RCC 7860 (cell line): ENCODE data around the gene SRSF1.
A peak's percentile ranks its signal among the peaks of the same experiment; 100 is the strongest.
"Not testable (repeated sequence)": the region's sequence is repeated elsewhere in the genome, so short reads cannot be mapped to it uniquely, and the experiment has no call there.

ENCODE experiments used
- DNase-seq: peaks from one replicate; pipeline ENCODE4 v3.0.0-alpha.2; 2015; ENCODE audit warnings: low spot score
- FAIRE-seq: peaks from 2 replicates; lab custom pipeline; 2012; peaks lifted over from hg19 to GRCh38; lab: Jason Lieb, UNC

The SRSF1 gene, protein sequence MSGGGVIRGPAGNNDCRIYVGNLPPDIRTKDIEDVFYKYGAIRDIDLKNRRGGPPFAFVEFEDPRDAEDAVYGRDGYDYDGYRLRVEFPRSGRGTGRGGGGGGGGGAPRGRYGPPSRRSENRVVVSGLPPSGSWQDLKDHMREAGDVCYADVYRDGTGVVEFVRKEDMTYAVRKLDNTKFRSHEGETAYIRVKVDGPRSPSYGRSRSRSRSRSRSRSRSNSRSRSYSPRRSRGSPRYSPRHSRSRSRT

GRCh38 chr17:58006924-58007780, at the start of gene SRSF1:
SRSF1 (minus strand) TSS chr17:58007246; CDS start chr17:58007137, 109 bp downstream.
- FAIRE-seq (peak; percentile 69), DNase-seq (peak; percentile 90)

- FAIRE-seq (no peak), DNase-seq (no peak)
Measured at GRCh38 chr17:58056476-58056875, 49.4 kb upstream of the SRSF1 start.

DNA sequence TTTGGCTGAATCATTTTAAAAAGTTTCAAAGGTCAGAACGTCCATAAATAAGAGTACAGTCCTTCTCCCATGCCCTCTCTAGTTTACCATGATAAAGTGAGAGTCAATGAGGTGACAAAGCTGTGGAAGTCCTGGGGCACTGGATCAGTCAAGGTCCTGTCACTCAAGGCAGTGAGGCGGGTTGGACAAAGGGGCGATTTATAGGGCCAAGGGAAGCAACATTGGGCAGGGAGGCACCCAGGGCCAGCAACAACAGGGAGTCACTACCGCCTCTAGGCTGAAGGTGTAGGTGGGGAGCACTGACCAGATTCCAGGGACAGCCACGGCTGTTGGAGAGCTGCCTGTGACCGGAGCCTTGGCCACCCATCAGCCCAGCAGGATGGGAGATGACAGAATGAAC, 47.6 kb upstream of the SRSF1 start:
- no peak for FAIRE-seq
- DNase-seq: no peak

DNA sequence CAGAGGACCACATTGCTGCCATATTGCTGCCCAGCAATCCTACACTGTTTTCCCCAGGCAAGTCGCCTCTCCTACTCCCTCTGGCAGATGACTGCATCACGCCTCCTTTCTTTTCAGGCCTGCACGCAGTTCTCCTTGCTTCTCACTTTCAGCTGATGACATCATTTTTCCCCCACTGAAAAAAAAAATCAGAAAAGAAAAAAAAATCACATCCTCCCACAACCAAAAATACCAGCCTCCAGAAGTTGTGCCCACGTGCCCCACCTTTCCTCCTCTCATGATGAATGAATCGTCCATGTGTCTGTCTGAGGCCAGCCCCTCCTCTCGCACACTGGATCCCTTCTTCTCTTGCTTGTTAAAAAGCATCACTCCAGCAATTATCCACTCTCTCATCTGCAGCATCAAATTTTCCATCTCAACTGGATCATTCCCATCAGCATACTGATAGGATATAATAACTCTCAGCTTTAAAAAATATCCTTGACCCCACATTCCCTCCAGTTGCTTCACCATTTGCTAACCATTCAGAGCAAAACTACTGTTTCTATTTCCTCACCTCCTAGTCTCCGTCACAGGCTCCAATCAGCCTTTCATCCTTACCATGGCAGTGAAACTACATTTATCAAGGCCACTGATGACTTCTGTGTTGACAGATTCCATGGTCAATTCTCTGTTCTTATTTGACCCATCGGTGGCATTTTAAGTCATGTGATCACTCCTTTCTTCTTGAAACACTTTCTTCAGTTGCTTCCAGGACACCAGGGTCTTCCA, 46.1 kb upstream of the SRSF1 start:
- FAIRE-seq (no peak), DNase-seq (no peak)

GRCh38 chr17:58052407-58052806, 45.4 kb upstream of the SRSF1 start:
- DNase-seq: no peak
- FAIRE-seq: no peak

- no peak for FAIRE-seq
- DNase-seq: no peak
Measured at GRCh38 chr17:58051468-58051867, 44.4 kb upstream of the SRSF1 start.

DNA sequence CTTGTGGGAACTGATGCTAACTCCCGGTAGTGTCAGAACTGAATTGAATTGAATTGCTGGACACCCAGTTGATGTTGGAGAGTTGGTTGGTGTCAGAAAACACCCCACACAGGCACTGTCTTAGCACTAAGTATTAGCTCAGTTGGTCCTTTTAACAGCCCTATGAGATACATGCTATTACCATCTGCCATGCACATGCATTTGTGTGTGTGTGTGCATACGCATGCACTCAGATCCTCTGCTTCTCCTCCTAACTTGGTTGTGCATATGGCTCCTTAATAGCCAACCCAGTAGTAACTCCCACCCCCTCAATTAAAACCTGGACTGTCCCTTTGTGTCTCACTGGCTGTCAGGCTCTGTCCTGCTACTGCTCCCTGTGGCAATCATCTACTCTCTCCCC, 43.9 kb upstream of the SRSF1 start:
- no peak for DNase-seq

DNA sequence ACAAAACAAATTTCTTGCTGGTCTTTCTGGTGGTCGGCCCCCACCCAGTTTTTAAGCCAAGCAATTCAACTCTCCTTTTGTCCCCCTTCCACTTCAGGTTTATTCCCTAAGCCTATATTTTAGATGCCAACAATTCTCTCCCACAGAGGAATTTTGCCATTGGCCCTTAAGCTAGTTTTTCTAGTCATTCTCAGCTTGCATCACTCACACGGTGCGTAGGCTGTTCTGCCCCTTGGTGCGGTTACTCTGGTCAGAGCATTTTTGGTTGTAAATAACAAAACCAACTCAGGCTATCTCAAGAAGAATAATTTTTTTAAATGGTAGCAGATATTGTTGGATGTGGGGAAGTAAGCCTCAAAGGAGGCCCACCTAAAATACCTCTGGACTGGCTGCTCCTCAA, 42.5 kb upstream of the SRSF1 start:
- FAIRE-seq (no peak), DNase-seq (no peak)

More for the DNA sequence above, 43.9 kb upstream of the SRSF1 start:
- FAIRE-seq: no peak

DNA sequence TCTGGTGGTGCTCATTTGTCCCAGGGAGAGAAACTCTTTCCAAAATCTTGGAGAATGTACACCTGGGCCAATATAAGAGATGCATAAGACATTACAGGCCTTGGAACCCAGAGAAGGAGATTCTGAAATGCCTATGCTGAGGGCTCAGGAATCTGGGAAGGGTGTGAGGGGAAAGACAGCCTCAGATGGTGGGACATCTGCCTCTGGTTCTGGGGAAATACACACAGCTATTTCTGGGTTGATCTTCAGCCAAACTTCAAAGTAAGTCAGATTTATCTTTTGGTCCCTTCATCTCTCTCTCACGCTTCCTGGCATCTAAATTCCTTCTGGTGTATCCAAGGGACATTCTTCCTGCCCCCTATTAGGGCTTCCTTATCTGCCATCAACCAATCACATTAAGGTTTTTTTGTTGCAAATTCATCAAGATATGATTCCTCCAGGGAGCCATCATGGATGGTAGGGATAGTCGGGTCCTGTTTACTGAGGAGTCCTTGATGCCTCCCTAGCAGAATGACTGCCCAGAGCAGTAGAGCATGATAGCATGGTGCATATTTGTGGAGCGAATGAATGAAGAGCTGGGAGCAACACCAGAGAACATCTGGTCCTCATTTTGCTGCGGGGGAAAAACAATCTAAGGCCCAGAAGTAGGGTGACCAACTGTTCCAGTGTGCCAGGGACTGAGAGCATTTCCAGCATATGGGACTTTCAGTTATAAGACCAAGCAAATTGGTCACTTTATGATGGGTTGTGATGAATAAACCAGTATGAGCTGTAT, 40.5 kb upstream of the SRSF1 start:
- no peak for FAIRE-seq
- DNase-seq: no peak

GRCh38 chr17:58046239-58047094, 39.4 kb upstream of the SRSF1 start:
- DNase-seq (no peak), FAIRE-seq (no peak)

DNA sequence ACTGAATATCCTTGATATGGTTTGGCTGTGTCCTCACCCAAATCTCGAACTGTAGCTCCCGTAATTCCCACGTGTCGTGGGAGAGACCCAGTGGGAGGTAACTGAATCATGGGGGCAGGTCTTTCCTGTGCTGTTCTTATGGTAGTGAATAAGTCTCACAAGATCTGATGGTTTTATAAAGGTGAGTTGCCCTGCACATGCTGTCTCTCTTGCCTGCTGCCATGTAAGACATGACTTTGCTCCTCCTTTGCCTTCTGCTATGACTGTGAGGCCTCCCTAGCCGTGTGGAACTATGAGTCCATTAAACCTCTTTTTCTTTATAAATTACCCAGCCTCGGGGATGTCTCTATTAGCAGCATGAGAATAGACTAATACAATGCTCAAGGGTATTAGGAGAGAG, 37.2 kb upstream of the SRSF1 start:
- FAIRE-seq, DNase-seq: not testable (repeated sequence)

DNA sequence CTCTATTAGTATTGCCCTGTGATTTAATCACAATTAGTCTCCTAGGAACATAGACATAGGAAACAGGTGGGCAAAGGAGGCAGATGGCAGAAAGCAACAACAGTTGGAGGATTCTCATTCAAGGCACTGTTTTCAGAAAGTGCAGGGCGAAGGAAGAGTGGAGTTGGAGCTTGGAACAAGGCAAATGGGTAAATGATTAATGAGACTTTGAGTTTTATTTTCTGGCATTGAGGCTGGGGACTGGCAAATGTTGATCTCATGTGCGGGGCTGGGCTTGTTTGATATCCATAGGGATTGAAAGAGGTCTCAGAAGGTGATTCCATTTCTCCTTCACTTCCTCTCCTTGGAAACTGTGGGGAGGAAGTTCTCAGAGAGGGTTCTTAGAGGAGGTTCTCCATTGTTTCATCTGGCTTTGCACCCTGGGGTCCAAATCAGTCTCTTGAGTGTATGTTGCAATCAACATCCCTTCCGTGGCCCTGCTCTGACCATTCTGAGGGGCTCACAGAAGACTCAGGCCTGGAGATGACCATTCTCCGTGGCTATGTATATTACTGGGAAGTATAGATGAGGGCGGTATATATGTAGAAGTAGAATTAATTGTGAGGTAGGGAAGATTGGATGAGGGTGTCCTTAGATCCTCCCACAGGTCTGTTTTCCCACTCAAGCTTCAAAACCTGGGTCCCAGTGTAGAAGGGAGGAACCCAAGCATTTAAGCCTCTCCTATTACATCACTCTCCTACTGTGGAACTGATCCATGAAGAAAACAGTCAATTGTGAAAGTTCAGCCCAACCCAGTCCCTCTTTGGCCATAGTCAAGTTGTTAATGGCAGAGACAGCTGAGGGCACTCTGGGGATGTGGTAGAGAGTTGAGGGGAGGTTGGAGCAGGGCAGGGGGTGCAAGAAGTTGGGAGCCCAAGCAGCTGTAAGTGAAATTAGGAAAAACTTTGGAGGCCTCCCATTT, 36.5 kb upstream of the SRSF1 start:
- FAIRE-seq (no peak), DNase-seq (no peak)

- FAIRE-seq: no peak
Measured at GRCh38 chr17:58041161-58041560, 34.1 kb upstream of the SRSF1 start.

DNA sequence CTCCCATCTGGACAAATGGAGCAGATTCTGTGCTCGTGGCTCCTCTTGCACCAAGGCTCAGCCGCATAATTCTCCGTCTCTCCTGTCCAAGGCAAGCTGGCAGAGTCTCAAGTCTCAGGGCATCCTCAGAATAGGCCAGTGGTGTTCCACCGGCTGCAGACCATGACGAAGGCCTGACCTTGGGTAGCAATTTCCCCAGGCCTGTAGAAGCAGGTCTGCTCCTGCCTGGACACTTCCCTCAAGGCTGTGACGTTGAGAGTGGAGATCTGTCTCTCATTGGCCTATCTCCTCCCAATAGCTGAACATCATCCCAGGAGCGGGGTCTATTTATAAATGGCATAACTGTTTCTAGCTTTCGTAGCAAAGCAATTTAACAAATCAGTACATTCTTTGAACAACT, 33.3 kb upstream of the SRSF1 start:
- FAIRE-seq (no peak), DNase-seq (no peak)

More at GRCh38 chr17:58041161-58041560, 34.1 kb upstream of the SRSF1 start:
- DNase-seq: no peak

- no peak for DNase-seq
- no peak for FAIRE-seq
Measured at GRCh38 chr17:58039975-58040374, 32.9 kb upstream of the SRSF1 start.

GRCh38 chr17:58032691-58033415, 25.8 kb upstream of the SRSF1 start:
- FAIRE-seq: no peak
- DNase-seq: no peak

DNA sequence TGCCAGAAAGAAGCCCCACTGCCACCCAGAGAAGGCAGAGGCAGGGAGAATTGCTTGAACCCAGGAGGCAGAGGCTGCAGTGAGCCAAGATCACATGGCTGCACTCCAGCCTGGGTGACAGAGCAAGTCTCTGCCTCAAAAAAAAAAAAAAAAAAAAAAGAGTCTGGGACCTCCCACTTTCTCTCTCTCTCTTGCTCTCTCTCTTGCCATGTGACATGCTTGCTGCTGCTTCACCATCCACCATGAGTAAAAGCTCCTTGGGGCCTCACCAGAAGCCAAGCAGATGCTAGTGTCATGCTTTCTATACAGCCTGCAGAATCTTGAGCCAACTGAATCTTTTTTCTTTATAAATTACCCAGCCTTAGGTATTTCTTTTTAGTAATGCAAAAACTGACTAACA, 21.5 kb upstream of the SRSF1 start:
- no peak for FAIRE-seq
- DNase-seq: no peak

DNA sequence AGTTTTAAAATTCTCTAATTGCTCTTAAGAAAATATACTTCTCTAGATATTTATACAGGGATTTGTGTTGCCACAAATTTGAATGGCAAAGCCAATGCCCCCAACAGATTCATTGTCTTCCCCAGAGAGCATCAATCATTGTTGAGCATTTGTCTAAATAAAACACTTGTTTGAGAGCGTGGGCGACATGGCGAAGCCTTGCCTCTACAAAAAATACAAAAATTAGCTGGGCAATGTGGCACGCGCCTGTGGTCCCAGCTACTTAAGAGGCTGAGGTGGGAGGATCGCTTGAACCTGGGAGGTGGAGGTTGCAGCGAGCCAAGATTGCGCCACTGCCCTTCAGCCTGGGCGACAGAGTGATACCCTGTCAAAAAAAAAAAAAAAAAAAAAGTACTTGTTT, 13.4 kb upstream of the SRSF1 start:
- DNase-seq (no peak), FAIRE-seq (no peak)
